NOMO-1 (cell line): ENCODE data around the gene SUN5.

ENCODE experiments used
- DNase-seq, 2 experiments: peaks; one replicate each; lab custom pipeline; 2025; ENCODE audit not compliant: unreplicated experiment in 2 of 2; lab: John Stamatoyannopoulos, UW

SUN5 gene

GRCh38 chr20:32995802-32996201 lies 8.4 kb downstream of the SUN5 start:
- DNase-seq: no peak

DNA sequence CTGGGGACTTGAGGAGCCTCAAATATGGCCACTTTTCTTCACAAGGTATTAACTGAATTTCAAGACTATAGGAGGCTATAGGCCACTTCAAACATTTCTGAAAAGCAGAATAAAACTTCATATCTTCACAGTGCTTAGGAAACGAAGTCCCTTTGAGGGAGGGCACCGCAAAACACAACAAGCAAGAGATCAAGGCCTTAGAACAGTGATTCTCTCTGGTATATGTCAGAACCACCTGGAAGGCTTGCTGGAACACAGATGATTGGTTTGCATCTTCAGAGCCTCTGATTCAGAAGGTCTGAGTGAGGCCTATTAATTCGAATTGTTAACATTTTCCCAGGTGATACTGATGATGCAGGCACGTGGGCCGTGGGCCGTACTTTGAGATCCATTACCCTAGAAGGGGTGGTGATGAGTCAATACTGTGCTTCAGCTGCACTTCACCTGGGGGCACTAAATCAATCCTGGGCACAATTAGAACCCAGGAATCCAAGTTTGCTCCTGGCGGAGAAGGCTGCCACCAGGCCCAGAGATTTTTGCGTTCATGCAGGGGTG lies 10.7 kb downstream of the SUN5 start:
- DNase-seq: no peak

DNA sequence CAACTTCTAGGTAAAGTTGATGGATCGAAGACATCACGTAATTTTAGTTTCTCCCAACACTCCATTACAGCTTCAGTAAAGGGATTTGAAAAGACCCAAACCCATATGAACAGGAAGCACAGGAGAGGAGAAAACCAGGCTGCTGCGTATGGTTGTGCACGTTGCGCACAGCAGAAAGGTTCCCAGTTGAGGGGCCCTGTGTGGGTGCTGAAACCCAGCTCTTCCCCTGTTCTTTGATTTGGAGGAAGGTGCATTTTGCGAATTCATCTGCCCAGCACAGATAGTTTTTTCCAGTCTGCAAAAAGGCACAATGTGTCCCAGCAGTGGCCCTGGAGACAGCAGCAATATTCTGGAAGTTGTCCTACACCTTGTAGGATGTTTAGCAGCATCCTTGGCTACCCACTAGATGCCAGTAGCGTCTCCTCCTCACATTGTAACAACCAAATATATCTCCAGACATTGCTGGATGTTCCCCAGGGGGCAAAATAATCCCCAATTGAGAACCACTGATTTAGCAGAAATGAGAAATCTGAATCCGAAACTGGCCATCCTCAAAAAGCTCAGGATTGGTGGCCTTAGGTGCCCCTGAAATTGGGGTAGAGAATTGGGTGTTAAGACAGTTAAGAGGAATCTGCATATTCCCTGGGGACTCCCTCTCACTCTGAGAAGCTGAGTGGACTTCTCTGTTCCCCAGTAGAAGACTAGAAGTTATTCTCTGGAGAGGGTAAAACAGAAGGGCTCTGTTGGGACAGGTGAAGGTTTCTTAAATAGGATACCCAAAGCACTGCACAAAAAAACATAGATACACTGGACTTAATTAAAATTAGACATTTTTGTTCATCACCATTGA lies 12.2 kb downstream of the SUN5 start:
- no peak for DNase-seq

- DNase-seq: no peak
These were observed 12.8 kb downstream of the SUN5 start for GRCh38 chr20:32991383-32991782.

- no peak for DNase-seq
These were observed 13.8 kb downstream of the SUN5 start for GRCh38 chr20:32990426-32990825.

DNA sequence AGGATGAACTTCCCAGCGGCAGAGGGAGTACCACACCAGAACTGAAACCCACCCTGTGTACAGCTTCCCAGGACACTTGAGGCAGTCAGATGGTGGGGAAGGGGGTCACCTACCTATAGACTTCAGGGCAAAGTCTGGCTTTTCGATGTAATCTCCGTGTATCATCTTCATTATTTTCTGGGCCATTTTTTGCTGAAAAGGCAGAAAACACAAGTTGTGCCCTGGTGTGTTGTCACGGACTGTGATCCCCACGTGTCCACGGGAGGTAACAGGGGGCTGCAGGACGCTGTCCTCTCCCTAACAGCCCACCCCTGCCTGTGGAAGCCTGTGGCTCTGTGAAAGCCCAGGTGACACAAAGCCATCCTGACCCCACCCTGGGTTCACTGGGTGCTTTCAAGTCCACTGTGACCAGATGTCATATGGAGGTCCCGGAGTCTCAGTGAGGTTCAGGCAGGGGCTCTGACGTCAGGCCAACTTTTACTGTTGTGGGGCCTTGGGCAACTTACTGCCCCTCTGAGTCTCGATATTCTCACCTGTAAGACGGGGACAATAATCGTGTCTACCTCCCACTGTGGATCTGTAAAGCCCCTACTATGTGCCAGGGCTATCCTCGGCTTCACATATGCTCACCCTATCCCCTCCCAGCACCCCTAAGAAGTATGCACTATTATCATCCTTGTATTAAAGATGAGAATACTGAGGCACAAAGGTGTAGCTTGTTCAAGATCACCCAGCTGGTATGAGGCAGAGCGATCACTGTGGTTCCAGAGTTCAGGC lies 14.5 kb downstream of the SUN5 start:
- DNase-seq: no peak

GRCh38 chr20:32988008-32988407 lies 16.2 kb downstream of the SUN5 start:
- DNase-seq: no peak

DNA sequence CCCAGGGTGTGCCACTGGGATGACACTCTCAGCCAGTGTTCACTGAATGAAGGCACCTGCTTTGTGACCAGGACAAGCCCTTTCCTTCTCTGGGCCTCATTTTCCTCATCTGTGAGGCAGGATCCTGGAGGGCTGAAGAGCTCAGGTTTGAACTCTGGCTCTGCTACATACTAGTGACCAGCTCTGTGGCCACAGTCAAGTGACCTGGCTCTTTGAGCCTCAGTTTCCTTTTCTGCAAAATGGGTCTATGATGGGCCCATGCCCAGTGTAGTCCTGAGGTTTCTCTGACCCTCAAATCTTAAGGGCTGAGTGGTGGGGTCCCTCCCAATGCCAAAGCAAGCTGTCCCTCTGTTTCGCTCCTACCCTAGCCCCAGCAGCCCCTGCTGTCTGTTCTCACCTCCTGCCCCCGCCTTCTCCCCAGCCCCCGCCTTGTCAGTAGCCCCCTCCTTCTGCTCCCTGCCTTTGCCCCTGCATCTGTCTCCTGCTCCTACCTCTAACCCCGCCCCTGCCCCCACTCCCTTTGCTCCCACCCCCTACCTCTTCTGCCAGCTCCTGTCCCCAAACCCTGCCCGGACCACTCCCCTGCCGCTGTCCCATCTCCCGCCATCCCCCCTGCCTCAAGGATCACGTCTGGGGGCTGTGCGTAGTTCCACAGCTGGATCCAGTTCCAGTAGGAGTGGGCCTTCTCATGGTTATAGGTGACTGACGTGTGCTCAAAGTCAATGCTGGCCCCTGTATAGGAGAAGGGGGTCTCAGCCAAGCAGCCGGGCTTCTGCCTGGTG lies 17.0 kb downstream of the SUN5 start:
- DNase-seq: no peak

- no peak for DNase-seq
These were observed 17.8 kb downstream of the SUN5 start for GRCh38 chr20:32986331-32986966.

GRCh38 chr20:32985596-32985995 lies 18.6 kb downstream of the SUN5 start:
- DNase-seq: no peak

- DNase-seq: no peak
These were observed 19.4 kb downstream of the SUN5 start for GRCh38 chr20:32984631-32985354.

DNA sequence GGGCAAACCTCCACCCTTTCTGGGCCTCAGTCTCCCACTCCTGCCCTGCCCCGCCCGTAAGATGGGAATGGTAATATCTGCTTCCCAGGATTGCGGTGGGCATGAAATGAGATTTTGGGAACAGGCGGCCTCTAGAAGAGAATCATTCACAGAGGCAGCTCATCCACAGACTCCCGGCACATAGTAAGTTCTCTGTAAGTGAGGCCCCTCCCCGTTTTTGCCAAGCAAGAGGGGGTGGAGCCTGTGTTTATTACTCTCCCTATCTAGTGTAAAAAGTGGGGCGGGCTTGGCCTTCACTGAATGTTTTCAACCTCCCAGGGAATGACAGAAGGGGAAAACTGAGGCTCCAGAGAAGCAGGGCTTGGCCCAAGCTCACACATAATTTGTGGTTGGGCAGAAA lies 20.0 kb downstream of the SUN5 start:
- DNase-seq: no peak

GRCh38 chr20:32983459-32984112 lies 20.6 kb downstream of the SUN5 start:
- no peak for DNase-seq

GRCh38 chr20:32982617-32983458 lies 21.4 kb downstream of the SUN5 start:
- DNase-seq: no peak

DNA sequence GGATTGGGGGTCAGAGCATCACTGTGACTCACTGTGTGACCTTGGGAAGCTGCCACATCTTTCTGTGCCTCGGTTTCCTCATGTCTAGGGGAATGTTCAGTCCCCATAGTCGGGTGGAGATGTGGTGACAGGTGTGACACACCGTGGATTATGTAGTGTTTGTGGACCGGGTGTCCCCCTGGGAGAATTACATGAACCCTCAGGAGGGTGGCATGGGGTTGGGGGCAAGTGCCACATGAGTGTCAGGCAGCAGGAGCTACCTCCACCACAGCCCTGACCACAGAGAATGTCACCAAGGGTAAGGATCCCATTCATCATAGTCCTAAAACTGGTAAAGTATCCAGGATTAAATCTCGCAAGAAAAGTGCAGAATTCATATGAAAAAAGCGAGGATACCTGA lies 23.2 kb downstream of the SUN5 start:
- no peak for DNase-seq

GRCh38 chr20:32980131-32980941 lies 23.9 kb downstream of the SUN5 start:
- DNase-seq: no peak

GRCh38 chr20:32979201-32979998 lies 24.8 kb downstream of the SUN5 start:
- DNase-seq: no peak
